Panc1 (cell line): ENCODE data around the gene NINL. TPM values are rescaled to one million over a fixed set of nuclear protein-coding genes. Genes with fewer than 3 reads are reported as not detected.
A peak's percentile ranks its signal among the peaks of the same experiment; 100 is the strongest.

ENCODE experiments used
- ATAC-seq: fragments of 200-7000 bp; cut with Tn5 transposase; 2 replicates; pipeline ENCODE4 v1.9.1; 2020; ENCODE audit warnings: mild to moderate bottlenecking, moderate library complexity
- BruUV-seq: library from RNA; stranded (reverse); fragments of 400-500 nt; replicated peaks from 2 replicates; lab custom pipeline; 2021; lab: Mats Ljungman, UMichigan
- CTCF ChIA-PET: fragments of 300-600 bp; sonication (Branson Sonifier 250); formaldehyde crosslinking; loops from one replicate; lab custom pipeline; 2022; ENCODE audit warnings: antibody characterized with exemption; lab: Charles Lee
- POLR2A ChIA-PET: fragments of 300-600 bp; sonication (Branson Sonifier 250); formaldehyde crosslinking; loops from one replicate; lab custom pipeline; 2022; ENCODE audit warnings: antibody characterized with exemption; lab: Charles Lee
- DNase-seq: peaks from one replicate; pipeline ENCODE4 v3.0.0-alpha.2; 2010; ENCODE audit warnings: low read depth, low spot score
- H3K27ac ChIP-seq: 2 replicates; pipeline ENCODE4 v1.5.1; 2011; ENCODE audit warnings: mild to moderate bottlenecking, low read length, inconsistent platforms
- H3K27me3 ChIP-seq: fragments of 200-500 bp; sonication (Bioruptor generic); 2 replicates; pipeline ENCODE4 v1.6.0; 2014; ENCODE audit warnings: low read length, inconsistent platforms; ENCODE audit not compliant: control insufficient read depth, insufficient read depth
- H3K36me3 ChIP-seq: fragments of 200-500 bp; sonication (Bioruptor generic); 2 replicates; pipeline ENCODE4 v1.5.1; 2014; ENCODE audit warnings: inconsistent platforms, mild to moderate bottlenecking, low read length, moderate library complexity; ENCODE audit not compliant: control insufficient read depth, insufficient read depth
- H3K4me1 ChIP-seq: 2 replicates; pipeline ENCODE4 v1.5.1; 2011; ENCODE audit warnings: inconsistent platforms, mild to moderate bottlenecking, low read length, moderate library complexity; ENCODE audit not compliant: control insufficient read depth, insufficient read depth
- H3K4me3 ChIP-seq, 2 experiments: 2 replicates each; pipeline ENCODE4 v1.5.1; 2011 to 2012; ENCODE audit warnings: low read depth in 2 of 2, low read length in 2 of 2, mild to moderate bottlenecking in 2 of 2, inconsistent platforms in 1 of 2, moderate library complexity in 1 of 2
- H3K9me3 ChIP-seq: fragments of 200-500 bp; sonication (Bioruptor generic); 2 replicates; pipeline ENCODE4 v1.5.1; 2014; ENCODE audit warnings: low read depth, mild to moderate bottlenecking, inconsistent platforms, low read length, moderate library complexity; ENCODE audit not compliant: control insufficient read depth, insufficient read depth
- CTCF ChIP-seq: fragments of 450-650 bp; IDR thresholded peaks from 2 replicates; pipeline ENCODE4 v1.5.1; 2017; ENCODE audit warnings: mild to moderate bottlenecking
- POLR2AphosphoS5 ChIP-seq: IDR thresholded peaks from 2 replicates; pipeline ENCODE4 v1.6.1; 2012; ENCODE audit warnings: mild to moderate bottlenecking, low read depth, low read length, moderate library complexity
- REST ChIP-seq, 2 experiments: IDR thresholded peaks; 2 replicates each; pipeline ENCODE4 v1.6.1; 2011 to 2012; ENCODE audit warnings: low read depth in 2 of 2, control low read depth in 1 of 2, low read length in 1 of 2, mild to moderate bottlenecking in 1 of 2, moderate library complexity in 1 of 2; ENCODE audit not compliant: insufficient read depth in 1 of 2
- SIN3A ChIP-seq: IDR thresholded peaks from 2 replicates; pipeline ENCODE4 v1.6.1; 2012; ENCODE audit warnings: low read depth, mild to moderate bottlenecking, low read length, moderate library complexity, borderline replicate concordance; ENCODE audit not compliant: insufficient read depth
- TCF7L2 ChIP-seq: IDR thresholded peaks from 2 replicates; pipeline ENCODE4 v1.6.1; 2011; ENCODE audit warnings: mild to moderate bottlenecking, low read depth, low read length, inconsistent platforms
- in situ Hi-C: cut with HindIII; loops from 2 replicates; pipeline ENCODE4 v1.10.0; 2016; ENCODE audit warnings: low sequenced_read_pairs, low pct_unique_long_range_greater_than_20kb
- intact Hi-C: fragments of 100-400 bp; cut with micrococcal nuclease; formaldehyde crosslinking; loops from one replicate; pipeline ENCODE4 v1.10.0; 2022; ENCODE audit not compliant: unreplicated experiment
- total RNA-seq: library from RNA; stranded (reverse); gene quantifications from one replicate; pipeline ENCODE4 v1.2.1, GENCODE V29; 2021; ENCODE audit not compliant: unreplicated experiment

Gene NINL
- total RNA-seq, 1 experiment from 2014 or later: 25.0 TPM

- H3K27me3 ChIP-seq: no peaks in the 10 kb centered on the region
- H3K27ac ChIP-seq: no peak overlapping the region
- no TSS peak for BruUV-seq
- ATAC-seq: no peak
- intact Hi-C loops (no loop called here), in situ Hi-C loops (no loop called here)
- H3K9me3 ChIP-seq: no peaks in the 10 kb centered on the region
- CTCF ChIA-PET: no interaction called here
- TF ChIP-seq TCF7L2 (no peak), REST (IDR thresholded peaks at IDR 0.05; ENCODE audit: insufficient read depth in 1 of 2, low read depth in 2 of 2, low read length in 1 of 2) (no peak), CTCF (no peak), SIN3A (no peak), POLR2AphosphoS5 (no peak)
- POLR2A ChIA-PET: interaction anchor here (0.8 kb wide), 1 partner anchor 11 kb away, joined by 3 read pairs; the partner anchor contains the start of gene GINS1
- no peaks in the 10 kb centered on the region for H3K4me1 ChIP-seq
- DNase-seq: no peak
- H3K4me3 ChIP-seq: no peak overlapping the region
- H3K36me3 ChIP-seq: peaks cover 6% of the 10 kb centered on the region; the same call in 1 of the 2 replicates
These were observed 166.6 kb downstream of the NINL start for GRCh38 chr20:25418776-25419175.

DNA sequence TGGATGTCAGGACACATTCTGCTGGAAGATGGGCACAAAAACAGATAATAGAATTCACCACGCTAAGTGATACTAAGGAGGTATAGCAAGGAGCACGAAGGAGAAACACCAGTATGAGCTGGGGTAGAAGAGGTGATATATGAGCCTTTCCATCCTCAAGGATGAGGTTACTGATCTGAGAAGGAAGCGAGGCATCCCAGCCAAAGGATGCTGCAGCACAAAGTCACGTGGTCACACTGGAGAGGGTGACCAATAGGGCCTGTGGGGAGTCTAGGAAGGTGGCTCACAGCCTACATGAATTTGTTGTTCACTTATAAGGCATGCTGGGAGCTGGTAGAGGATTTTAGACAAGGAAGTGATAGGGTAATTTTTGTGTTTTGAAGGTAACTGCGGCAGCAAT is 176.4 kb downstream of the NINL start:
- ChIA-PET POLR2A (no interaction called here), CTCF (no interaction called here)
- Histone ChIP-seq H3K27ac (no peak overlapping the region; the same call in 1 of the 2 replicates), H3K9me3 (no peaks in the 10 kb centered on the region), H3K4me3 (peak overlapping the region; percentile 78 to 94; a peak in 3 of 4 replicates), H3K27me3 (no peaks in the 10 kb centered on the region), H3K4me1 (peaks cover 10% of the 10 kb centered on the region), H3K36me3 (no peaks in the 10 kb centered on the region; the same call in 1 of the 2 replicates)
- no peak for ATAC-seq
- intact Hi-C loops (no loop called here), in situ Hi-C loops (no loop called here)
- BruUV-seq: no TSS peak
- TF ChIP-seq CTCF: no peak
- no peak for TF ChIP-seq POLR2AphosphoS5
- TF ChIP-seq REST (IDR thresholded peaks at IDR 0.05; ENCODE audit: insufficient read depth in 1 of 2, low read depth in 2 of 2, low read length in 1 of 2): no peak
- TF ChIP-seq TCF7L2: no peak
- TF ChIP-seq SIN3A: no peak
- DNase-seq: no peak
